DOHH2 (cell line): ENCODE measurements around the gene ADAM19.

Source experiments
- H3F3A ChIP-seq: fragments of 200-600 bp; sonication (generic), shearing (Covaris generic); 2 replicates; pipeline ENCODE4 v1.6.0; 2016; ENCODE audit warnings: antibody characterized with exemption, mild to moderate bottlenecking; ENCODE audit not compliant: control insufficient read depth, insufficient read depth
- H3K27ac ChIP-seq: fragments of 200-600 bp; sonication (generic); 2 replicates; pipeline ENCODE4 v1.5.1; 2014; ENCODE audit warnings: low read depth, mild to moderate bottlenecking, low read length, moderate library complexity
- H3K27me3 ChIP-seq: fragments of 200-600 bp; sonication (generic); 2 replicates; pipeline ENCODE4 v1.6.1; 2014; ENCODE audit warnings: mild to moderate bottlenecking, low read length, mixed read lengths; ENCODE audit not compliant: control insufficient read depth
- H3K36me3 ChIP-seq: fragments of 200-600 bp; sonication (generic); 2 replicates; pipeline ENCODE4 v1.6.1; 2014; ENCODE audit warnings: mild to moderate bottlenecking, low read length, moderate library complexity, mixed read lengths; ENCODE audit not compliant: control insufficient read depth
- H3K4me1 ChIP-seq: fragments of 200-600 bp; sonication (generic); 2 replicates; pipeline ENCODE4 v1.6.1; 2014; ENCODE audit warnings: mild to moderate bottlenecking, low read length, mixed read lengths; ENCODE audit not compliant: control insufficient read depth
- H3K4me2 ChIP-seq: fragments of 200-600 bp; sonication (generic); 2 replicates; pipeline ENCODE4 v1.6.0; 2014; ENCODE audit warnings: mild to moderate bottlenecking, low read length, moderate library complexity
- H3K4me3 ChIP-seq: fragments of 200-600 bp; sonication (generic); 2 replicates; pipeline ENCODE4 v1.5.1; 2014; ENCODE audit warnings: mild to moderate bottlenecking, low read length, mixed read lengths
- H3K79me2 ChIP-seq: fragments of 200-600 bp; sonication (generic); 2 replicates; pipeline ENCODE4 v1.6.1; 2014; ENCODE audit warnings: mild to moderate bottlenecking, low read length, mixed read lengths; ENCODE audit not compliant: control insufficient read depth
- H3K9me2 ChIP-seq: fragments of 200-600 bp; sonication (generic); replicated peaks from 2 replicates; pipeline ENCODE4 v1.6.1; 2014; ENCODE audit warnings: mild to moderate bottlenecking, low read length, mixed read lengths; ENCODE audit not compliant: control insufficient read depth
- H3K9me3 ChIP-seq: fragments of 200-600 bp; sonication (generic); 2 replicates; pipeline ENCODE4 v1.6.1; 2014; ENCODE audit warnings: antibody characterized with exemption, low read length, mixed read lengths; ENCODE audit not compliant: control insufficient read depth, insufficient read depth
- H4K20me1 ChIP-seq: fragments of 200-600 bp; sonication (generic); 2 replicates; pipeline ENCODE4 v1.6.0; 2014; ENCODE audit warnings: low read depth, mild to moderate bottlenecking, antibody characterized with exemption, low read length, moderate library complexity; ENCODE audit not compliant: control insufficient read depth, insufficient read depth
- EZH2phosphoT487 ChIP-seq: fragments of 200-600 bp; sonication (generic); IDR thresholded peaks from 2 replicates; pipeline ENCODE4 v1.6.1; 2017; ENCODE audit warnings: borderline replicate concordance, mild to moderate bottlenecking, antibody characterized with exemption, low read length, moderate library complexity, mixed read lengths
- TF ChIP-seq, protein P1 (sequence below): fragments of 200-600 bp; sonication (generic); IDR thresholded peaks from one replicate; pipeline ENCODE4 v1.5.1; 2014; ENCODE audit warnings: antibody characterized with exemption, mild to moderate bottlenecking, low read depth, low read length; ENCODE audit not compliant: poor library complexity, severe bottlenecking

Gene ADAM19

DNA sequence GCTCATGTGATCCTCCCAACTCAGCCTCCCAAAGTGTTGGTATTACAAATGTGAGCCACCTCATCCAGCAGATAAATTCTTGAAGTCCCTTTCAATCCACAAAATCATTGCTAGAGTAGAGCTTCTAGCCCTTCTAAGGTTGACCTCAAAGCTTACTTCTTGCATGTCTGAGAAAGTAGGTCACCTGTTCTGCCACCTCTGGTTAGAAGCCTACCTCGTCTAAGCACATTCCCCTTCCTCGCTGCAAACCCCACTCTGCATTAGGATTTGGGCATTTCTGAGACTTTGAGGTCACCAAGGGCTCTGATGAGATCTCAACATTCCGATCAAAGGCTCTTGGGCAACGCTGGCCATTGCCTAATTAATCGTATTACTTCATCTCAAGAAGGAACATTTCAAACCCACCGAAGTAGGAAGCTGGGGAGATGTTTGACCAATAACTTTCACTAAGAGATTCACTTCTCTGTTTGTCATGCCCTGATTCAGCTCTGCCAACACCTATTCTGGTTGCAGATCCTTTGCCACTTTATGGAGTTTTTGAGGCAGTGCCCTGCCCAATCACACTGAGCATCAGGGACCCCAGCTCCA is 8.6 kb downstream of the ADAM19 start:
- Histone ChIP-seq H3K4me2 (peak overlapping the region; percentile 77), H3K9me2 (no peaks in the 10 kb centered on the region), H3K27ac (peak overlapping the region; percentile 85), H3K4me1 (peaks cover 100% of the 10 kb centered on the region), H4K20me1 (no peaks in the 10 kb centered on the region), H3K9me3 (no peaks in the 10 kb centered on the region), H3K4me3 (peak overlapping the region; percentile 56), H3K79me2 (peaks cover 100% of the 10 kb centered on the region), H3K27me3 (no peaks in the 10 kb centered on the region), H3F3A (peaks cover 38% of the 10 kb centered on the region), H3K36me3 (peaks cover 94% of the 10 kb centered on the region)
- no peak for TF ChIP-seq EZH2phosphoT487
- TF ChIP-seq, protein P1, sequence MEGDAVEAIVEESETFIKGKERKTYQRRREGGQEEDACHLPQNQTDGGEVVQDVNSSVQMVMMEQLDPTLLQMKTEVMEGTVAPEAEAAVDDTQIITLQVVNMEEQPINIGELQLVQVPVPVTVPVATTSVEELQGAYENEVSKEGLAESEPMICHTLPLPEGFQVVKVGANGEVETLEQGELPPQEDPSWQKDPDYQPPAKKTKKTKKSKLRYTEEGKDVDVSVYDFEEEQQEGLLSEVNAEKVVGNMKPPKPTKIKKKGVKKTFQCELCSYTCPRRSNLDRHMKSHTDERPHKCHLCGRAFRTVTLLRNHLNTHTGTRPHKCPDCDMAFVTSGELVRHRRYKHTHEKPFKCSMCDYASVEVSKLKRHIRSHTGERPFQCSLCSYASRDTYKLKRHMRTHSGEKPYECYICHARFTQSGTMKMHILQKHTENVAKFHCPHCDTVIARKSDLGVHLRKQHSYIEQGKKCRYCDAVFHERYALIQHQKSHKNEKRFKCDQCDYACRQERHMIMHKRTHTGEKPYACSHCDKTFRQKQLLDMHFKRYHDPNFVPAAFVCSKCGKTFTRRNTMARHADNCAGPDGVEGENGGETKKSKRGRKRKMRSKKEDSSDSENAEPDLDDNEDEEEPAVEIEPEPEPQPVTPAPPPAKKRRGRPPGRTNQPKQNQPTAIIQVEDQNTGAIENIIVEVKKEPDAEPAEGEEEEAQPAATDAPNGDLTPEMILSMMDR: no peak

DNA sequence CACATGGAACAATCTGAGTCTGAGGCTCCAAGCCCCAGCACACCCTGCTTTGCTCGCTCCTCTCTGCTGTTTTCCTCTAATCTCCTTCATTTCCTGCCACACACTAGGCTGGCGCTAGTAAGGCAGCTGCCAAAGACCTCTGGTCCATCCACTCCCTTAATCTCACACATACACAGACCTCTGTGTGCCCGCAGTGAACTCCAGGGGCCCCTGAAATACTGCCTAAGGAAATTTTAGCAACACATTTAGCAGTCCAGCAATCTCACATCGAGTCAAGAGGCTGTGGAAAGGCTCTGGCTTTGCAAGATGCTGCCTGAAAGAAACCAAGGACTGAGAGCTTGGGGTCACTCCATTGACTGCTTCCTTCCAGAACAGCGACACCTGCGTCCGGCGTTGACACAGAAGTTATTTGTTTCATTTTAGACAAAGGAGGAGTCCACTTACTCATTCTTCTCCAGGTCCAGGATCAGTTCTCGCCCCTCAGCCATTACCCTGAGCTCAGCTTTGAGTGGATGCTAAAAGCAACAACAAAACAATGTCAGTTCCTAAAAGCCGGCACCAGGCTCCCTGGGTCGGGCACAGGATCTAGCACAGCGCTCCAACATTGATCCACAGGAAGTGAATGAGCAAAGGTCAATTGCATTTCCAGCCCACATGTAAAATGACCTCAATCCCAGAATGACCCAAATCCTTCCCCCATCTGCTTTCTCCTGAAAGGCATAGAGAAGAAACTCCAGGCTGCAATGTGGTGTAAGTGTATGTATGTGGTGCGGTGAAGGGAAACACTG is 11.5 kb downstream of the ADAM19 start:
- Histone ChIP-seq H3K36me3 (peaks cover 95% of the 10 kb centered on the region), H3K4me2 (no peak overlapping the region; the same call in 1 of the 2 replicates), H4K20me1 (peaks cover 8% of the 10 kb centered on the region; the same call in 1 of the 2 replicates), H3K27ac (peak overlapping the region; percentile 75; the same call in 1 of the 2 replicates), H3F3A (peaks cover 34% of the 10 kb centered on the region), H3K4me3 (no peak overlapping the region), H3K79me2 (peaks cover 98% of the 10 kb centered on the region), H3K9me3 (no peaks in the 10 kb centered on the region), H3K4me1 (peaks cover 98% of the 10 kb centered on the region), H3K27me3 (no peaks in the 10 kb centered on the region), H3K9me2 (no peaks in the 10 kb centered on the region)
- TF ChIP-seq, protein P1: no peak
- no peak for TF ChIP-seq EZH2phosphoT487

DNA sequence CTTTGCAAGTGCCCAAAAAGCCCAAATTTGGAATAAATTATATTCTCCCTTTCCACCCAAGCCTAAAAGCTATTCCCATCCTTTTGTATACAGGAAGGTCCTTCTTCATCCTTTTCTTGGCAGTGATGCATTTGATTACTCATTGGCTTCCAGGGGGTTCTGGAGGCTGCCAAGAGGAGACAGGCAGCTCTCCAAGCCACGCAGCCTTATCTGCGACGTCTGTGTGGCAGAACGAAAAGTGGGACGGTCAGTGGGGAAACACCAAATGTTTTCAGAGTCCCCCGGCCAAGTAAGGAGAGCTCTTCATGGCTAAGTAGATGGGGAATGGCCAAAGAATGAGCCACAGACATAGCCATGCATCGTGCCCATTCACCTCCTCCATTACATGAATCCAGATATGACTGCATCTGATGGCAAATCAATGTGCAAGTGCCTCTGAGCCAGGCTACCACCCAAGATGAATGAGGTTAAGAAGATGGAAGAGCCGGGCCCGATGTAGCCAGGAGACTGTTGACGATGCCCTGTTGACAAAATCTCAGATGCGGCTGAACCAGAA is 12.1 kb downstream of the ADAM19 start:
- H3K9me2 ChIP-seq: no peaks in the 10 kb centered on the region
- H3K27me3 ChIP-seq: no peaks in the 10 kb centered on the region
- H3K4me1 ChIP-seq: peaks cover 98% of the 10 kb centered on the region
- peaks cover 95% of the 10 kb centered on the region for H3K36me3 ChIP-seq
- H4K20me1 ChIP-seq: peaks cover 8% of the 10 kb centered on the region; the same call in 1 of the 2 replicates
- peaks cover 98% of the 10 kb centered on the region for H3K79me2 ChIP-seq
- no peak overlapping the region for H3K4me3 ChIP-seq
- peaks cover 30% of the 10 kb centered on the region for H3F3A ChIP-seq
- peak overlapping the region; percentile 75 for H3K27ac ChIP-seq
- TF ChIP-seq, protein P1: no peak
- no peak for TF ChIP-seq EZH2phosphoT487
- no peaks in the 10 kb centered on the region for H3K9me3 ChIP-seq
- peak overlapping the region; percentile 56; the same call in 1 of the 2 replicates for H3K4me2 ChIP-seq
